HEK293 (cell line): ENCODE results near the gene RXRG.

Experiments used
- CTCF ChIA-PET: fragments of 350-600 bp; formaldehyde crosslinking; extraction: SDS; loops from one replicate; lab custom pipeline; 2021; ENCODE audit warnings: antibody characterized with exemption; lab: Yijun Ruan, JAX
- POLR2A ChIA-PET: fragments of 300-600 bp; formaldehyde crosslinking; extraction: SDS; loops from one replicate; lab custom pipeline; 2020; ENCODE audit warnings: antibody characterized with exemption, inconsistent platforms; lab: Yijun Ruan, JAX
- H3K27ac ChIP-seq: fragments of 200-500 bp; sonication (Bioruptor generic); 2 replicates; pipeline ENCODE4 v1.5.1; 2014; ENCODE audit warnings: low read depth, low read length, control low read depth, inconsistent platforms; ENCODE audit errors: extremely low read depth
- H3K36me3 ChIP-seq, 2 experiments: fragments of 200-500 bp in 1 of 2; sonication (Bioruptor generic) in 1 of 2; 1 replicate in 1 of 2; 2 replicates in 1 of 2; pipeline ENCODE4 v1.5.1; 2014 to 2017; ENCODE audit warnings: inconsistent platforms in 2 of 2, low read length in 2 of 2; ENCODE audit not compliant: control insufficient read depth in 2 of 2, insufficient read depth in 1 of 2
- H3K4me1 ChIP-seq: fragments of 200-500 bp; sonication (Bioruptor generic); 2 replicates; pipeline ENCODE4 v1.5.1; 2014; ENCODE audit warnings: mild to moderate bottlenecking, low read length, inconsistent platforms; ENCODE audit not compliant: control insufficient read depth, insufficient read depth
- H3K4me3 ChIP-seq: 2 replicates; pipeline ENCODE4 v1.5.1; 2011; ENCODE audit warnings: low read depth, mild to moderate bottlenecking, control low read depth, low read length, moderate library complexity
- H3K9me3 ChIP-seq: fragments of 200-500 bp; sonication (Bioruptor generic); 2 replicates; pipeline ENCODE4 v1.5.1; 2014; ENCODE audit warnings: low read depth, low read length, inconsistent platforms; ENCODE audit not compliant: control insufficient read depth, insufficient read depth
- AEBP2 ChIP-seq: fragments of 450-650 bp; formaldehyde crosslinking; IDR thresholded peaks from 2 replicates; pipeline ENCODE4 v1.5.1; 2016; ENCODE audit warnings: missing biosample characterization, missing genetic modification characterization, borderline replicate concordance
- ATF2 ChIP-seq: fragments of 450-650 bp; formaldehyde crosslinking; IDR thresholded peaks from 2 replicates; pipeline ENCODE4 v1.5.1; 2016; ENCODE audit warnings: missing biosample characterization, missing genetic modification characterization, low read depth
- FEZF1 ChIP-seq: fragments of 450-650 bp; formaldehyde crosslinking; IDR thresholded peaks from 2 replicates; pipeline ENCODE4 v1.5.1; 2016; ENCODE audit warnings: missing biosample characterization, missing genetic modification characterization
- KLF1 ChIP-seq: fragments of 450-650 bp; formaldehyde crosslinking; IDR thresholded peaks from 2 replicates; pipeline ENCODE4 v1.5.1; 2016; ENCODE audit warnings: missing biosample characterization, missing genetic modification characterization
- MZF1 ChIP-seq: fragments of 450-650 bp; formaldehyde crosslinking; IDR thresholded peaks from 2 replicates; pipeline ENCODE4 v1.5.1; 2017; ENCODE audit warnings: missing biosample characterization, missing genetic modification characterization, borderline replicate concordance
- REST ChIP-seq: fragments of 450-650 bp; formaldehyde crosslinking; IDR thresholded peaks from 2 replicates; pipeline ENCODE4 v1.5.1; 2016; ENCODE audit warnings: missing biosample characterization, missing genetic modification characterization
- ZBTB44 ChIP-seq: fragments of 450-650 bp; IDR thresholded peaks from 2 replicates; pipeline ENCODE4 v1.5.1; 2018; ENCODE audit warnings: missing biosample characterization, mild to moderate bottlenecking, missing genetic modification characterization
- ZFHX2 ChIP-seq: fragments of 450-650 bp; formaldehyde crosslinking; conservative IDR thresholded peaks from 2 replicates; pipeline ENCODE4 v1.5.1; 2016; ENCODE audit warnings: missing biosample characterization, missing genetic modification characterization
- ZFP41 ChIP-seq: fragments of 450-650 bp; formaldehyde crosslinking; IDR thresholded peaks from 2 replicates; pipeline ENCODE4 v1.5.1; 2016; ENCODE audit warnings: missing biosample characterization, missing genetic modification characterization, borderline replicate concordance
- ZNF157 ChIP-seq: fragments of 450-650 bp; formaldehyde crosslinking; IDR thresholded peaks from 2 replicates; pipeline ENCODE4 v1.5.1; 2016; ENCODE audit warnings: missing biosample characterization, missing genetic modification characterization
- ZNF174 ChIP-seq: fragments of 450-650 bp; formaldehyde crosslinking; IDR thresholded peaks from 2 replicates; pipeline ENCODE4 v1.5.0; 2017; ENCODE audit warnings: missing biosample characterization, mild to moderate bottlenecking, missing genetic modification characterization
- ZNF19 ChIP-seq: fragments of 450-650 bp; formaldehyde crosslinking; IDR thresholded peaks from 2 replicates; pipeline ENCODE4; 2016; ENCODE audit warnings: missing biosample characterization, missing genetic modification characterization, low read depth
- ZNF24 ChIP-seq: fragments of 450-650 bp; formaldehyde crosslinking; IDR thresholded peaks from 2 replicates; pipeline ENCODE4 v1.5.1; 2016; ENCODE audit warnings: missing biosample characterization, missing genetic modification characterization
- ZNF266 ChIP-seq: fragments of 450-650 bp; formaldehyde crosslinking; IDR thresholded peaks from 2 replicates; pipeline ENCODE4 v1.5.1; 2016; ENCODE audit warnings: missing biosample characterization, missing genetic modification characterization, low read depth
- ZNF274 ChIP-seq, 2 experiments: fragments of 200-500 bp in 1 of 2; fragments of 450-650 bp in 1 of 2; sonication (Bioruptor generic) in 1 of 2; formaldehyde crosslinking in 1 of 2; IDR thresholded peaks; 2 replicates each; pipeline versions ENCODE4 v1.5.1 to v1.6.1; 2014 to 2016; ENCODE audit warnings: borderline replicate concordance in 1 of 2, inconsistent platforms in 1 of 2, low read length in 1 of 2, missing biosample characterization in 1 of 2, missing genetic modification characterization in 1 of 2
- ZNF404 ChIP-seq: fragments of 450-650 bp; formaldehyde crosslinking; IDR thresholded peaks from 2 replicates; pipeline ENCODE4 v1.5.1; 2017; ENCODE audit warnings: missing biosample characterization, missing genetic modification characterization
- ZNF76 ChIP-seq: fragments of 450-650 bp; formaldehyde crosslinking; IDR thresholded peaks from 2 replicates; pipeline ENCODE4; 2016; ENCODE audit warnings: low read depth, missing biosample characterization, missing genetic modification characterization, borderline replicate concordance
- ZSCAN30 ChIP-seq: fragments of 450-650 bp; IDR thresholded peaks from 2 replicates; pipeline ENCODE4 v1.5.1; 2018; ENCODE audit warnings: missing biosample characterization, mild to moderate bottlenecking, missing genetic modification characterization, moderate library complexity

Gene RXRG

GRCh38 chr1:165392634-165393571 is 52.0 kb downstream of the RXRG start (continued):
- TF ChIP-seq AEBP2 (tag by site-specific recombination) (no peak), ZBTB44 (peak; percentile 96), KLF1 (peak; percentile 78), MZF1 (peak; percentile 97; the same call in 1 of the 2 replicates)

- POLR2A ChIA-PET: no interaction called here
Measured at GRCh38 chr1:165389609-165390008, 55.3 kb downstream of the RXRG start.

More at GRCh38 chr1:165389609-165390008, 55.3 kb downstream of the RXRG start:
- Histone ChIP-seq H3K4me1 (no peaks in the 10 kb centered on the region), H3K4me3 (no peak overlapping the region), H3K27ac (no peak overlapping the region), H3K9me3 (no peaks in the 10 kb centered on the region), H3K36me3 (no peaks in the 10 kb centered on the region)
- TF ChIP-seq ZNF404 (tag by site-specific recombination): no peak
- TF ChIP-seq ZFHX2 (tag by site-specific recombination): no peak
- no peak for TF ChIP-seq ZNF174 (tag by site-specific recombination)
- TF ChIP-seq FEZF1 (tag by site-specific recombination): no peak
- TF ChIP-seq ZNF24 (tag by site-specific recombination): no peak
- TF ChIP-seq ZFP41 (tag by site-specific recombination): no peak
- no peak for TF ChIP-seq ZNF266 (tag by site-specific recombination)
- TF ChIP-seq ZNF274 (IDR thresholded peaks at IDR 0.05; ENCODE audit: low read length): no peak
- TF ChIP-seq ZNF274 (tag by site-specific recombination; IDR thresholded peaks at IDR 0.05; ENCODE audit: borderline replicate concordance): no peak
- TF ChIP-seq ZNF76 (tag by site-specific recombination): no peak
- no peak for TF ChIP-seq ZNF19 (tag by site-specific recombination)
- TF ChIP-seq ZNF157 (tag by site-specific recombination): no peak
- no peak for TF ChIP-seq REST (tag by site-specific recombination)
- no peak for TF ChIP-seq ZSCAN30 (tag by site-specific recombination)
- no peak for TF ChIP-seq ATF2
- CTCF ChIA-PET: interaction anchor here (0.7 to 4.1 kb wide), 7 partner anchors 22 to 260 kb away, joined by 3 to 22 read pairs (median 4); no protein-coding TSS in a partner anchor
